GM18867 (cell line): Measurements from ENCODE around the gene FOXF1.

Experiments
- ATAC-seq: cut with Tn5 transposase; IDR thresholded peaks from one replicate; pipeline ENCODE4 v1.9.1; 2021; ENCODE audit warnings: mild to moderate bottlenecking, moderate library complexity; ENCODE audit not compliant: unreplicated experiment

The FOXF1 gene

GRCh38 chr16:86503830-86504229, 6.5 kb upstream of the FOXF1 start:
- no peak for ATAC-seq

DNA sequence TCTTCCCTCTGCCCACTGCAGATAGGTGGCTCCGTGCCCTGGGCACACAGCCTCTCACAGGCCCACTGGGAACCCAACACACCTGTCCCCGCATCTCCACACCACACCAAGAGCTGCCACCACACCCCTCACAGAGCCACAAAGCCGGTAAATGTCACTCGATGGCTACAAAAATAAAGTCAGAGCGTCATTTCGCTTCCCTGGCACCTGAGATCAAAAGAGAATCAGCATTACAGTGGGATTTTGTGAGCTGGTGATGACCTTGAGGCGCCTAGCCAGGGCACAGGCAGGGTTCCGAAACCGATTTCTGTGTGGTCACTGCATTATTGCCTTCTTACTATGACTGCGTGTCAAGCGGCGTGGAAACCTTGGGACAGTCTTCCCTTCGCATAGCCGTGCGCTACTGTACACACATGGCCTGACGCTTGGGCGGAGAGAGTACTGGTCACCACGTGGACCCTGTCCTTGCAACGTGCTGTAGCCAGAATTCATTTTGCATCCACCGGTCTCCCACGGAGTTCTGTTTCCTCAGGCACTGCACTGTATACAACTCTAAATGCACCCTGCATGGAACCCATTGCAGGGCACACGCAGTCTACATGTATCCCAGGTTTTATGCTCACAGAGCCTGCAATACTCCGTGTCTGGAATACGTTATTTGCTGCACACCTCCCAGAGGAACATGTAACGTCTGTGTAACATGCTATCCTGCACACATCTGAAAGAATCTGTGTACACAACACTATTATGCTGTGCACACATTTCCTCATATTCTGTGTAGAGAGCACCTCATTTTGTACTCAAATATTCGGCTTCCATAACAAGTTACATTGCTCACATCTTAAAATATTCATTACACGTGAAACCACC, 5.8 kb upstream of the FOXF1 start:
- ATAC-seq: no peak

- no peak for ATAC-seq
Measured at GRCh38 chr16:86505185-86505898, 5.0 kb upstream of the FOXF1 start.

GRCh38 chr16:86505899-86506864, 4.1 kb upstream of the FOXF1 start:
- no peak for ATAC-seq

DNA sequence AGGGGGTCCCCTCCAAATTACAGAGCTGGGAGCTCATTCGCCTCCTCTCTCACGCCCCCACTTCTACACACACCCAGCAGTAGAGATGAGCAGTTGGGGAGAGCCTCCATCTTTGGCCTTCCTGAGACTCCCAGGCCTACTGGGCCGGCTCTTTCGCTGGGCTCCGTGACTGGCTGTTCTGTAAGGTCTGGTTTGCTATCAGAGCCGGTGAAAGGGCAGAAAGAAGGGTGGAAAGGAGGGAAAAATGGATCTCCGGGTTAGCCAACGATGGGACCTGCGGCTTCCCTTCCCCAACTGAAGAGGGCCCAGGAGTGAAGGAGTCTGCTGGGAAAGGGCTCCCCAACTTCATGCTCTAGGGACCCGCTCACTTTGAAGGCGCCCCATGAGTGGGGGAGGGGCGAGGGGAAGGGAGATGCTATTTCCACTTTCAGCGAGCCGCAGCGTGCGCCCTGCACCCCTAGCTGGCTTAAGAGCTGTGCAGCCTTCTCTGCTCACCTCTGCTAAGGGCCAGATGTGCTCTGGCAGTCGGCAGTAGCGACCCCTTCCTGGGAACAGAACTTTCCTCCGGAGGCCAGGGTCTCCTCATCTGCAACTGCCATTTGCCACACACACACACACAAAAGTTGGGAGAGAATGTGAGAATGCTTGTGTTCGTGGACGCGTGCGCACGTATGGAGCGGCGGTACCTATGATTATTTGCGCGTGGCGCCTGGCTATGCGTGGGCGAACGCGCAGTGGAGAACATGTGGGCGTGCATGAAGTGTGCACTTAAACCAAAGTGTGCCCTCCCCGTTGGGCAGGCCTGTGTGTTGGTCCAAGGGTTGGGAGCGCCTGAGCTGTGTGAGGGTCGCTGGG, 2.9 kb upstream of the FOXF1 start:
- ATAC-seq: no peak

DNA sequence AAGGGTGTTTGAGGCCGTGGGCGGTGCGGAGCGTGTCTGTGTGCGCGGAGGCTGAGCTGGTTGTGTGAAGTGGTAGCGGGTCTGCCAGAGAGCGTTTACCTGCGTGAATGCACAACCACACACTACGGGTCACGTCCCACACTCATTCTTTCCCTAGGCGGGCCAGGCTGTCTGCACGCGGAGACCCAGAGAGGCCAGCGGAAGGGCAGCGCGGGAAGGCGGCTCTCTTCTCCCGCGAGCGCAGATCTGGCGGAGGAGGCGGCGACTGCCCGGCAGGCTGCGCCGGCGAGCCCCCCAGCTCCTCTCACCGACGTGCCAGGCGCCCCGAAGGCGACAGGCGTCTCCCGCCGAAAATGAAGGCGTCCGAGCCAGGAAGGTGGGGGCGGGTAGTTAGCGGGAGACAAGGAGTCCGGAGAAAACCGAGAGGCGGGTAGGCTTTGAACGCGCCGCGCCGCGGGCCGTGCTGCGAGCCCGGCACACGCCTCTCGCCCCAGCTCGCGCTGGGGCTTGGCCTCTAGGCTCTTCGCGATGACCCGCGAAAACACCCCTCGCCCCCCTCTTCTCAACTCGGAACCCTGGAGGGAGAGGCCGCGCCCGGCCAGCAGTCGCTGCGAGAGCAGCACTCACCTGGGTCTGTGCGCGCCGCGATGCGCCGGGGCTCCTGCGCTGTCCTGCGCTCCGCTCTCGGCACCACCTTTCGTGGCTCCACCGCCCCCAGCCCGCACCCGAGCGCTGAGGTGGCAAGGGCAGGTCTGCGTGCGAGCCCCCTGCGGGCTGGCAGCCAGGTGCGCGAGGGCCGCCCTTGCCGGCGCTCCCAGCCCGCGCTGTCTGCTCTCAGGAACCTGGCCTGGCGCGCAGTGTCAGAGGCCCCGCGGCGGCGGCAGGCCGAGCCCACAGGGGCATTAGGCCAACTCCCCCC, 2.0 kb upstream of the FOXF1 start:
- ATAC-seq: no peak

DNA sequence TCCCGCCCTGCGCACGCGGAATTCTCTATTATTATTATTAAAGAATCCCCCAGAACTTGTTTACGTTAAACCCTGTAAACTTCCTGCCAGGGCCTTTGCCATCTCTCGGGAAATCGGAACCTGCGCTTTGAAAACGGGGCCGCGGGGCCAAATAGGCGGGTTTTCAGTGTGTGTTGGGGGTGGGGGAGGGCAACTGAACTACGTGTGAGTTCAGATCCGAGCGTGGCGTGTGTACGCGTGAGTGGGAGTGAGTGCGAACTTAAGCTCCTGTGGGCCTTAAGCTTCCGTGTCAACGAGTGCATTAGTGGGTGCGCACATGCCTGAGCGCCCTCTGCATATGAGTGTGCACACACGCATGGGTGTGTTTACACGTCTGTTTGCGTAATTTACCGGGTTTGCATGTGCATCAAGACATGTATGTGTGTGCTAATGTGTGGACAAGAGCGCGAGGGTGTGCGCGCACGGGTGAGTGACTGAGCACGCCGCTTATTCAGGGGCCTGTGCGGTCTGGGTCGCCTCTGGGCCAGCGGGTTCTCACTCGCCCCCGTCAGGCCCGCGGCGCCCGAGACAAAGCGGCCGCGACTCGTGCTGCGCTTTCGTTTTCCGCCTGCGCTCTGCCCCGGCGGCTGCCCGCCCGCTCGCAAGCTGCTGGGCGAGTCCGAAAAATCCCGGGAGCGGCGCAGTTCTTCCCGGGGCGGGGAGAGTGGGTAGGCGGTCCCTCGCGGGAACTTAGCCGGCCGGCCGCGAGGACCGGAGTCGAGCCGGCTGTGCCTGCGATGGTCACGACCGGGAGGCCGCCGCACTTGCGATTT, 1.2 kb upstream of the FOXF1 start:
- no peak for ATAC-seq

GRCh38 chr16:86509759-86510464, 415 bp upstream of the FOXF1 start:
- no peak for ATAC-seq

DNA sequence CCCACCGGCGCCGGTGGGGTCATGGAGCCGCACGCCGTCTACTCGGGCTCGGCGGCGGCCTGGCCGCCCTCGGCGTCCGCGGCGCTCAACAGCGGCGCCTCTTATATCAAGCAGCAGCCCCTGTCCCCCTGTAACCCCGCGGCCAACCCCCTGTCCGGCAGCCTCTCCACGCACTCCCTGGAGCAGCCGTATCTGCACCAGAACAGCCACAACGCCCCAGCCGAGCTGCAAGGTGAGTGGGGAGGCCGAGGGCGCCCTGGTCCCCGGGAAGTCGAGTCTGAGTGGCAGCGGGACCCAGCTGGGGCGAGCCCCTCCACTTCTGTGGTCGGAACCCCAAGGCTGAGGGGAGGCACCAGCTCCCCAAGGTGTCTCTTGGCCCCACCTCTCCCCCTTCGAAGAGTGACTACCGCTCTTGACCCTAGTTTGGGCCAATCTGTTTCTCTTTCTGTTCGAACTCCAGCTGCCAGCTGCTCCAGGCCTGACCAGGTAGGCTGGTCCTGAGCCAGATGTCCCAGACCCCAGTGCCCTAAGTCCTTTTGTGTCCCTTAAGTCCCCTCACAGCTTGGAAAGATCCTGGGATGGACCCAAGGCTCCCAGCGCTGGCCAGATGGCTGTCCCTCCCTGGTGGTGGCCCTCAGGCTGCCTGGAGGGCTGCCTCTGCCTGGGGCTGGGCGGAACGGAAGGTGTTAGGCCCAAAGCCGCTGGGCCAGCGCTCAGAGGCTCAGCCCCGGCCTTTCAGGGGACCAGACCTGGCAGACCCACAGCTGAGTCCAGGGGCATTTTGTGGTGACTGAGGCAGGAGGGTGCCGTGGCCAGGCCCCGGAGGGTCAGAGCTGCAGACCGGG, 1.2 kb downstream of the FOXF1 start:
- ATAC-seq: no peak

- ATAC-seq: no peak
Measured at GRCh38 chr16:86512301-86512859, 2.1 kb downstream of the FOXF1 start.

- ATAC-seq: no peak
Measured at GRCh38 chr16:86512860-86513470, 2.6 kb downstream of the FOXF1 start.

- ATAC-seq: no peak
Measured at GRCh38 chr16:86513471-86514277, 3.3 kb downstream of the FOXF1 start.

GRCh38 chr16:86514481-86515376, 4.4 kb downstream of the FOXF1 start:
- no peak for ATAC-seq

- ATAC-seq: no peak
Measured at GRCh38 chr16:86515413-86515776, 5.1 kb downstream of the FOXF1 start.
